Measurements from ENCODE around the gene TMEM98.
"Not testable (repeated sequence)": the region's sequence is repeated elsewhere in the genome, so short reads cannot be mapped to it uniquely, and the experiment has no call there.

- not testable (repeated sequence) for TF ChIP-seq CTCF, POLR2A, POLR2AphosphoS5 (IDR thresholded peaks at IDR 0.05)
These were observed 41.3 kb downstream of the TMEM98 start for GRCh38 chr17:32969231-32969630.
